ENCODE results near the gene ARHGEF12. TPM values are rescaled to one million over a fixed set of nuclear protein-coding genes. Genes with fewer than 3 reads are reported as not detected.

Gene ARHGEF12
- total RNA-seq, 2 donors from 2014 or later = 46.5 to 71.1 TPM

DNA sequence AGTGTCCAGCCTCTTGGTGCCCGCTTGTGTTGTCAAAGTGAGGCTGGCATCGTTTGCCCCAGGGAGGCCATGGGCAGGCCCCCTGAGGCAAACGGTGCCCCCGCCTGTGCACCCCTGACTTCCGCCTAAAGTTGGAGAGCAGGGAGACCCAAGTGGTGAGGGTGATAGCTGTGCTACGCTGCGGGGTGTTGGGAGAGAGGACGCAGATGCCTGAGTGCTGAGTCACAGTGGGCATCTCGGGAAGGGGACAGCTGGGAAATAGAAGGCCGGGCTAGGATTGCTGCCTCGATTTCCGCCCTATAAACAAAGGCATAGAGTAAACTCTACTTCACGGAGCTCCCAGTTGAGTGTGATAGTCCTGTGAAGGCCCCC lies 181.2 kb downstream of the ARHGEF12 start:
- Histone ChIP-seq H3K4me1 (no peaks in the 10 kb centered on the region), H3K9me3 (no peaks in the 10 kb centered on the region), H3K36me3 (replicated peaks in 1 of 2; ENCODE audit: insufficient read depth in 1 of 2, low read depth in 2 of 2) (no peaks in the 10 kb centered on the region), H3K4me3 (no peak overlapping the region), H3K27ac (no peak overlapping the region), H3K27me3 (peaks cover 0 to 3% of the 10 kb centered on the region in 2 donors)
- ATAC-seq (no peak), DNase-seq (no peak)
- no peak for TF ChIP-seq POLR2A (IDR thresholded peaks at IDR 0.05)
- TF ChIP-seq CTCF (IDR thresholded peaks at IDR 0.05) = no peak
- WGBS, 2 donors = 28 to 29% methylated on average over 13 of the region's 13 CpGs
- intact Hi-C loops (cut with DNase I) = loop anchor here (10.0 kb wide), 1 partner anchor 437 kb away; no protein-coding TSS in a partner anchor

DNA sequence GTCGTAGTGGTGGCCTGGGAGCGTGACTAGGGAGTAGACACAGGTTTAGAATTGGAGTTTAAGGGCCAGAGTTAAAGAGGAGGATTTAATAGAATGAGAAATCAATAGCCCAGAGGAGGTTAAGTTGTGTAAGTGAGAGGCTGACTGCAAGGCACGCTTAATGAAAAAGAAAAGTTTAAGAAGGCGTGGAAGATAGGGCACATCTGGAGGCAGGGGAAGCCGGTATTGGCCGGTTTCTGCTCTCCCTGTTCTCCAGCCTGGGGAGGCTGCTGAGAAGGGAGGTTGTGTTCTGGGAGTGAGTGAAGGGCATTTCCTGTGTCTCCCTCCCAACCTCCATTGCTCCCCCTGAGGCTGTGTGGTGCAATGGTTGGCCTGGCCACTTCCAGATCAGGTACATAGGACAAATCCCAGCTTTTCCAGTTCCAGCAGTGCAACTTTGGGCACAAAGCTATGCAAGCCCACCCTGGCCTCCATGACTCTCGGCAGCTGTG lies 181.6 kb downstream of the ARHGEF12 start:
- intact Hi-C loops (cut with DNase I) = loop anchor here (10.0 kb wide), 1 partner anchor 437 kb away; no protein-coding TSS in a partner anchor
- H3K9me3 ChIP-seq = no peaks in the 10 kb centered on the region
- no peak overlapping the region for H3K4me3 ChIP-seq
- no peak for ATAC-seq
- no peak overlapping the region for H3K27ac ChIP-seq
- TF ChIP-seq POLR2A (IDR thresholded peaks at IDR 0.05) (no peak), CTCF (IDR thresholded peaks at IDR 0.05) (no peak)
- peaks cover 0 to 3% of the 10 kb centered on the region in 2 donors for H3K27me3 ChIP-seq
- 72 to 76% methylated on average over 7 of the region's 7 CpGs for WGBS, 2 donors
- H3K4me1 ChIP-seq = no peaks in the 10 kb centered on the region
- DNase-seq = no peak
- no peaks in the 10 kb centered on the region for H3K36me3 ChIP-seq (replicated peaks in 1 of 2; ENCODE audit: insufficient read depth in 1 of 2, low read depth in 2 of 2)

GRCh38 chr11:120518356-120518755 lies 182.1 kb downstream of the ARHGEF12 start:
- H3K9me3 ChIP-seq = no peaks in the 10 kb centered on the region
- DNase-seq (no peak), ATAC-seq (no peak)
- H3K4me3 ChIP-seq = no peak overlapping the region
- H3K36me3 ChIP-seq (replicated peaks in 1 of 2; ENCODE audit: insufficient read depth in 1 of 2, low read depth in 2 of 2) = no peaks in the 10 kb centered on the region
- intact Hi-C loops (cut with DNase I) = loop anchor here (10.0 kb wide), 1 partner anchor 436 kb away; no protein-coding TSS in a partner anchor
- H3K4me1 ChIP-seq = no peaks in the 10 kb centered on the region
- H3K27ac ChIP-seq = no peak overlapping the region
- TF ChIP-seq CTCF (IDR thresholded peaks at IDR 0.05) = no peak
- no peak for TF ChIP-seq POLR2A (IDR thresholded peaks at IDR 0.05)
- H3K27me3 ChIP-seq = peaks cover 0 to 3% of the 10 kb centered on the region in 2 donors
- WGBS, 2 donors = 84% methylated on average over 7 of the region's 7 CpGs

DNA sequence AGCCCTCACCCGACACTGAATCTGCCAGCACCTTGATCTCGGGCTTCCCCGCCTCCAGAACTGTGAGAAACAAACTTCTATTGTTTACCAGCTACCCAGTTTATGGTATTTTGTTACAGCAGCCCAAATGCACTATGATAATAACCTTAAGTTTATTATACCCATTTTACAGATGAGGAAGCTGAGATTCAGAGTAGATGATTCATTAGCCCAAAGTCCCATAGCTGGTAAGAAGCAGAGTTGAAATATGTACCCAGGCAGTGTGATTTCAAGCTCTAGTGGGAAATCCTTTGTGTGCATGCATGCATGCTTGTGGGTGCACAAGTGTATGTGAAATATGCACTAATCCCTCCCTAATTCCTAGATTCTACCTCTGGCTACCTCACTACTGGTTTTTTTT lies 183.3 kb downstream of the ARHGEF12 start:
- Histone ChIP-seq H3K27ac (no peak overlapping the region), H3K27me3 (peaks cover 0 to 3% of the 10 kb centered on the region in 2 donors), H3K36me3 (replicated peaks in 1 of 2; ENCODE audit: insufficient read depth in 1 of 2, low read depth in 2 of 2) (no peaks in the 10 kb centered on the region), H3K4me3 (no peak overlapping the region), H3K4me1 (no peaks in the 10 kb centered on the region), H3K9me3 (no peaks in the 10 kb centered on the region)
- DNase-seq = no peak
- no peak for ATAC-seq
- TF ChIP-seq CTCF (IDR thresholded peaks at IDR 0.05) (no peak), POLR2A (IDR thresholded peaks at IDR 0.05) (no peak)
- intact Hi-C loops (cut with DNase I) = loop anchor here (10.0 kb wide), 1 partner anchor 435 kb away; no protein-coding TSS in a partner anchor
- WGBS, 2 donors = 86 to 91% methylated on average over 3 of the region's 3 CpGs
